Measurements from ENCODE around the gene LHPP.

LHPP gene

GRCh38 chr10:124482236-124482800, 20.7 kb downstream of the LHPP start:
- no peak overlapping the region for H3K4ac ChIP-seq (ENCODE audit: low read depth, low read length)
- peaks cover 3% of the 10 kb centered on the region for H3K4me1 ChIP-seq (ENCODE audit: control insufficient read depth, low read depth, low read length)
- H3K79me1 ChIP-seq (ENCODE audit: low read length): no peaks in the 10 kb centered on the region
- H3K4me3 ChIP-seq (ENCODE audit: low read length): no peak overlapping the region
- no peak overlapping the region for H4K8ac ChIP-seq (ENCODE audit: low read depth, low read length)
- no peak for DNase-seq
- H3K4me2 ChIP-seq (ENCODE audit: low read length): no peak overlapping the region
- H2BK5ac ChIP-seq (ENCODE audit: low read length): no peak overlapping the region
- H3K23ac ChIP-seq (ENCODE audit: low read length): no peak overlapping the region
- no peaks in the 10 kb centered on the region for H3K79me2 ChIP-seq (ENCODE audit: control insufficient read depth, insufficient read depth, low read length)
- H3K56ac ChIP-seq (ENCODE audit: low read length): no peak overlapping the region
- no peak overlapping the region for H3K9ac ChIP-seq (ENCODE audit: low read length)
- H2BK15ac ChIP-seq (replicated peaks; ENCODE audit: low read depth): no peak overlapping the region
- H2AK5ac ChIP-seq (ENCODE audit: low read length): no peak overlapping the region
- no peak overlapping the region for H3K27ac ChIP-seq (ENCODE audit: low read depth, low read length)
- H3K27me3 ChIP-seq (ENCODE audit: insufficient read depth, low read length, poor library complexity): no peaks in the 10 kb centered on the region
- H3K18ac ChIP-seq (ENCODE audit: low read length): no peak overlapping the region
- H3K36me3 ChIP-seq (ENCODE audit: control insufficient read depth, insufficient read depth, low read length): no peaks in the 10 kb centered on the region
- H2BK120ac ChIP-seq (ENCODE audit: low read depth, low read length): no peak overlapping the region
- no CpG with 5 or more reads among the region's 10 CpGs for whole genome bisulfite sequencing (ENCODE audit: extremely low coverage, insufficient coverage, low lambda C conversion rate)
- no peak overlapping the region for H4K5ac ChIP-seq (ENCODE audit: low read length)

DNA sequence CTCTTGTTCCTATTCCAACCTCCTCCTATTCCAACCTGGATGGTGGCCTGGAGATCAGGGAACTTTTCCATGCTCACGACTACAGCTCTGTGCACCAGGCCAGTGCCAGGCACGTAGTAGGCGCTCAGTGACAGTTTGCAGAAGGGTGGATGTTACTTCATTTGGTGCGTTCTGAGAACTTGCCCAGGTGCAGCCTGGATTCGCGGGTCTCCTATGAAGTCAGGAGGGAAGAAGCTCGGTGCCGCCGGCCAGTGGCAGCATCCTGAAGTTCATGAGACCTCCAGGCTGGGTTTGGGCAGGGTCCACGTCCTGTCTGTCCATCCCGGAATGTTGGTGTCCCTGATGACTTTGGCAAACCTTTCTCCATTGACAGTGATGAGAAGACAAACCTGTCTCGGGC, 21.3 kb downstream of the LHPP start:
- H2AK5ac ChIP-seq (ENCODE audit: low read length): no peak overlapping the region
- DNase-seq: no peak
- no peaks in the 10 kb centered on the region for H3K79me1 ChIP-seq (ENCODE audit: low read length)
- no peaks in the 10 kb centered on the region for H3K36me3 ChIP-seq (ENCODE audit: control insufficient read depth, insufficient read depth, low read length)
- no peak overlapping the region for H3K56ac ChIP-seq (ENCODE audit: low read length)
- no peak overlapping the region for H3K4me3 ChIP-seq (ENCODE audit: low read length)
- peaks cover 3% of the 10 kb centered on the region for H3K4me1 ChIP-seq (ENCODE audit: control insufficient read depth, low read depth, low read length)
- H3K4ac ChIP-seq (ENCODE audit: low read depth, low read length): no peak overlapping the region
- H3K27ac ChIP-seq (ENCODE audit: low read depth, low read length): no peak overlapping the region
- H3K18ac ChIP-seq (ENCODE audit: low read length): no peak overlapping the region
- no CpG with 5 or more reads among the region's 12 CpGs for WGBS (ENCODE audit: extremely low coverage, insufficient coverage, low lambda C conversion rate)
- H3K27me3 ChIP-seq (ENCODE audit: insufficient read depth, low read length, poor library complexity): no peaks in the 10 kb centered on the region
- no peaks in the 10 kb centered on the region for H3K79me2 ChIP-seq (ENCODE audit: control insufficient read depth, insufficient read depth, low read length)
- no peak overlapping the region for H3K4me2 ChIP-seq (ENCODE audit: low read length)
- no peak overlapping the region for H4K8ac ChIP-seq (ENCODE audit: low read depth, low read length)
- H2BK120ac ChIP-seq (ENCODE audit: low read depth, low read length): no peak overlapping the region
- no peak overlapping the region for H3K9ac ChIP-seq (ENCODE audit: low read length)
- H2BK15ac ChIP-seq (replicated peaks; ENCODE audit: low read depth): no peak overlapping the region
- no peak overlapping the region for H4K5ac ChIP-seq (ENCODE audit: low read length)
- no peak overlapping the region for H2BK5ac ChIP-seq (ENCODE audit: low read length)
- H3K23ac ChIP-seq (ENCODE audit: low read length): no peak overlapping the region

DNA sequence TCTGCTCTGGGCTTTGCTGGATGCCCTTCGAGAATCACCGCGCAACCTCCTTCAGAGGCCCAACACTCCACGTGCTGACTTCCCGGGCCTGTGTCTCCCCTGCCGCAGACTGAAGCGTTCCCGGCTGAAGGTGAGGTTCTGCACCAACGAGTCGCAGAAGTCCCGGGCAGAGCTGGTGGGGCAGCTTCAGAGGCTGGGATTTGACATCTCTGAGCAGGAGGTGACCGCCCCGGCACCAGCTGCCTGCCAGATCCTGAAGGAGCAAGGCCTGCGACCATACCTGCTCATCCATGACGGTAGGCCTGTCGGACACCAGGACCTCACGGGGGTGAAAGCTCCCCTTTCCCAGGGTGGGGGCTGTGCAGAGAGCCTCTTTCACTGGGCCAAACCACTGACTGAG, 22.4 kb downstream of the LHPP start:
- H3K18ac ChIP-seq (ENCODE audit: low read length): no peak overlapping the region
- no peak overlapping the region for H2BK5ac ChIP-seq (ENCODE audit: low read length)
- H2AK5ac ChIP-seq (ENCODE audit: low read length): no peak overlapping the region
- no peak overlapping the region for H3K4ac ChIP-seq (ENCODE audit: low read depth, low read length)
- no peak overlapping the region for H3K56ac ChIP-seq (ENCODE audit: low read length)
- no peak overlapping the region for H3K23ac ChIP-seq (ENCODE audit: low read length)
- H4K8ac ChIP-seq (ENCODE audit: low read depth, low read length): no peak overlapping the region
- H3K27me3 ChIP-seq (ENCODE audit: insufficient read depth, low read length, poor library complexity): no peaks in the 10 kb centered on the region
- H3K9ac ChIP-seq (ENCODE audit: low read length): no peak overlapping the region
- no peaks in the 10 kb centered on the region for H3K36me3 ChIP-seq (ENCODE audit: control insufficient read depth, insufficient read depth, low read length)
- H3K4me2 ChIP-seq (ENCODE audit: low read length): no peak overlapping the region
- no peak for DNase-seq
- H4K5ac ChIP-seq (ENCODE audit: low read length): no peak overlapping the region
- H2BK120ac ChIP-seq (ENCODE audit: low read depth, low read length): no peak overlapping the region
- WGBS (ENCODE audit: extremely low coverage, insufficient coverage, low lambda C conversion rate): no CpG with 5 or more reads among the region's 17 CpGs
- H3K79me1 ChIP-seq (ENCODE audit: low read length): no peaks in the 10 kb centered on the region
- no peaks in the 10 kb centered on the region for H3K79me2 ChIP-seq (ENCODE audit: control insufficient read depth, insufficient read depth, low read length)
- no peak overlapping the region for H3K4me3 ChIP-seq (ENCODE audit: low read length)
- no peak overlapping the region for H3K27ac ChIP-seq (ENCODE audit: low read depth, low read length)
- H3K4me1 ChIP-seq (ENCODE audit: control insufficient read depth, low read depth, low read length): peaks cover 3% of the 10 kb centered on the region
- H2BK15ac ChIP-seq (replicated peaks; ENCODE audit: low read depth): no peak overlapping the region

- H3K4me2 ChIP-seq (ENCODE audit: low read length): no peak overlapping the region
- no peak overlapping the region for H3K4me3 ChIP-seq (ENCODE audit: low read length)
- H3K27me3 ChIP-seq (ENCODE audit: insufficient read depth, low read length, poor library complexity): no peaks in the 10 kb centered on the region
- no peak overlapping the region for H4K5ac ChIP-seq (ENCODE audit: low read length)
- no peak overlapping the region for H2BK120ac ChIP-seq (ENCODE audit: low read depth, low read length)
- no CpG with 5 or more reads among the region's 2 CpGs for WGBS (ENCODE audit: extremely low coverage, insufficient coverage, low lambda C conversion rate)
- H3K79me2 ChIP-seq (ENCODE audit: control insufficient read depth, insufficient read depth, low read length): no peaks in the 10 kb centered on the region
- H2AK5ac ChIP-seq (ENCODE audit: low read length): no peak overlapping the region
- H3K36me3 ChIP-seq (ENCODE audit: control insufficient read depth, insufficient read depth, low read length): no peaks in the 10 kb centered on the region
- no peak overlapping the region for H3K18ac ChIP-seq (ENCODE audit: low read length)
- H3K4ac ChIP-seq (ENCODE audit: low read depth, low read length): no peak overlapping the region
- H2BK5ac ChIP-seq (ENCODE audit: low read length): no peak overlapping the region
- H3K23ac ChIP-seq (ENCODE audit: low read length): no peak overlapping the region
- no peaks in the 10 kb centered on the region for H3K79me1 ChIP-seq (ENCODE audit: low read length)
- H3K4me1 ChIP-seq (ENCODE audit: control insufficient read depth, low read depth, low read length): peaks cover 3% of the 10 kb centered on the region
- H4K8ac ChIP-seq (ENCODE audit: low read depth, low read length): no peak overlapping the region
- no peak overlapping the region for H3K9ac ChIP-seq (ENCODE audit: low read length)
- no peak overlapping the region for H3K56ac ChIP-seq (ENCODE audit: low read length)
- H3K27ac ChIP-seq (ENCODE audit: low read depth, low read length): no peak overlapping the region
- H2BK15ac ChIP-seq (replicated peaks; ENCODE audit: low read depth): no peak overlapping the region
- DNase-seq: no peak
Observed at GRCh38 chr10:124484661-124485060, 23.0 kb downstream of the LHPP start.

DNA sequence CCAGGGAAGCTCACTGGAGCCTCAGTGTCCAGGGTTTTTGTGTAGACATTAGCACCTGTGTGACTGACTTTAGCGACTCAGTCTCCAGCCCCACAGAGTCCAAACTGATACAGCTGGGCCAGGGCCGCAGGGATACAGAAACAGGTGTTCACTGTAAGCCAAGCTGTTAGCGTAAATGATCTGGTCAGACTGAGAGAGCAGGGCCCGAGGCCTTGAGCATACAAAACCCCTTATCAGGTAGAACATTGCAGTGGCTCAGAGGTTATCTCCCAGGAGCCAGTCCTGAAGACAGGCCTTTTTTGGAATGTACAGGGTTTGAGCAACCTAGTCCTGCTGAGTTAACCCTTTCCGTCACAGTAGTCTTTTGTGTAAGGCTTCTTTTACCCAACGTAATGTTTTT, 25.0 kb downstream of the LHPP start:
- no peak for DNase-seq
- WGBS (ENCODE audit: extremely low coverage, insufficient coverage, low lambda C conversion rate): no CpG with 5 or more reads among the region's 6 CpGs

GRCh38 chr10:124491105-124491504, 29.5 kb downstream of the LHPP start:
- DNase-seq: no peak
- Histone ChIP-seq H3K27me3 (ENCODE audit: insufficient read depth, low read length, poor library complexity) (no peaks in the 10 kb centered on the region), H3K56ac (ENCODE audit: low read length) (no peak overlapping the region), H3K4me3 (ENCODE audit: low read length) (no peak overlapping the region), H3K4ac (ENCODE audit: low read depth, low read length) (no peak overlapping the region), H2BK5ac (ENCODE audit: low read length) (no peak overlapping the region), H3K27ac (ENCODE audit: low read depth, low read length) (no peak overlapping the region), H2BK120ac (ENCODE audit: low read depth, low read length) (no peak overlapping the region), H3K9ac (ENCODE audit: low read length) (no peak overlapping the region), H3K4me2 (ENCODE audit: low read length) (no peak overlapping the region), H2BK15ac (replicated peaks; ENCODE audit: low read depth) (no peak overlapping the region), H3K79me1 (ENCODE audit: low read length) (no peaks in the 10 kb centered on the region), H3K23ac (ENCODE audit: low read length) (no peak overlapping the region), H2AK5ac (ENCODE audit: low read length) (no peak overlapping the region), H3K18ac (ENCODE audit: low read length) (no peak overlapping the region), H3K79me2 (ENCODE audit: control insufficient read depth, insufficient read depth, low read length) (no peaks in the 10 kb centered on the region), H3K4me1 (ENCODE audit: control insufficient read depth, low read depth, low read length) (no peaks in the 10 kb centered on the region), H3K36me3 (ENCODE audit: control insufficient read depth, insufficient read depth, low read length) (no peaks in the 10 kb centered on the region), H4K5ac (ENCODE audit: low read length) (no peak overlapping the region), H4K8ac (ENCODE audit: low read depth, low read length) (no peak overlapping the region)
- whole genome bisulfite sequencing (ENCODE audit: extremely low coverage, insufficient coverage, low lambda C conversion rate): no CpG with 5 or more reads among the region's 9 CpGs

More for the DNA sequence above, 25.0 kb downstream of the LHPP start:
- Histone ChIP-seq H2BK5ac (ENCODE audit: low read length) (no peak overlapping the region), H3K4me1 (ENCODE audit: control insufficient read depth, low read depth, low read length) (peaks cover 2% of the 10 kb centered on the region), H3K36me3 (ENCODE audit: control insufficient read depth, insufficient read depth, low read length) (no peaks in the 10 kb centered on the region), H3K79me1 (ENCODE audit: low read length) (no peaks in the 10 kb centered on the region), H3K4me2 (ENCODE audit: low read length) (no peak overlapping the region), H3K4ac (ENCODE audit: low read depth, low read length) (no peak overlapping the region), H2AK5ac (ENCODE audit: low read length) (no peak overlapping the region), H3K27ac (ENCODE audit: low read depth, low read length) (no peak overlapping the region), H3K4me3 (ENCODE audit: low read length) (no peak overlapping the region), H4K5ac (ENCODE audit: low read length) (no peak overlapping the region), H2BK15ac (replicated peaks; ENCODE audit: low read depth) (no peak overlapping the region), H2BK120ac (ENCODE audit: low read depth, low read length) (no peak overlapping the region), H3K23ac (ENCODE audit: low read length) (no peak overlapping the region), H3K79me2 (ENCODE audit: control insufficient read depth, insufficient read depth, low read length) (no peaks in the 10 kb centered on the region), H3K27me3 (ENCODE audit: insufficient read depth, low read length, poor library complexity) (no peaks in the 10 kb centered on the region), H3K9ac (ENCODE audit: low read length) (no peak overlapping the region), H4K8ac (ENCODE audit: low read depth, low read length) (no peak overlapping the region), H3K18ac (ENCODE audit: low read length) (no peak overlapping the region), H3K56ac (ENCODE audit: low read length) (no peak overlapping the region)

Measured in mesendoderm (in vitro differentiated cells).